ENCODE results near the gene PIGT. TPM values are rescaled to one million over a fixed set of nuclear protein-coding genes. Genes with fewer than 3 reads are reported as not detected.
A peak's percentile ranks its signal among the peaks of the same experiment; 100 is the strongest.

The PIGT gene
- total RNA-seq, 8 experiments from 2014 or later, result 29.9 to 134 (median 58.8) TPM

GRCh38 chr20:45440424-45440823 lies 24.5 kb downstream of the PIGT start:
- 7 to 100% (median 80%) methylated on average over 1 to 2 of the region's 3 CpGs; no CpG with 5 or more reads in 3 of the 10 experiments for WGBS, 10 experiments
- Histone ChIP-seq H3K4me1 (replicated peaks in 1 of 2) (no peaks in the 10 kb centered on the region), H3K27ac (no peak overlapping the region), H3K4me3 (no peak overlapping the region)
- ATAC-seq (replicated peaks in 6 of 8), result no peak
- in situ Hi-C loops (cut with MboI; ENCODE audit: low pct_unique_long_range_greater_than_20kb in 2 of 9, low sequenced_read_pairs in 9 of 9, unreplicated experiment in 9 of 9), result loop anchor here in 2 of 9 experiments (25.0 kb wide), 1 partner anchor 128 kb away; the partner anchor contains the start of genes MATN4 (in 2 of the 2) and RBPJL (in 2 of the 2)

- Histone ChIP-seq H3K4me1 (replicated peaks in 1 of 2) (no peaks in the 10 kb centered on the region), H3K4me3 (no peak overlapping the region), H3K27ac (no peak overlapping the region)
- in situ Hi-C loops (cut with MboI; ENCODE audit: low pct_unique_long_range_greater_than_20kb in 2 of 9, low sequenced_read_pairs in 9 of 9, unreplicated experiment in 9 of 9), result loop anchor here in 2 of 9 experiments (25.0 kb wide), 1 partner anchor 129 kb away; the partner anchor contains the start of genes MATN4 (in 2 of the 2) and RBPJL (in 2 of the 2)
- no peak for ATAC-seq (replicated peaks in 6 of 8)
- WGBS, 10 experiments, result 0 to 81% (median 67%) methylated on average over 1 to 4 of the region's 5 CpGs
These were observed 25.1 kb downstream of the PIGT start for GRCh38 chr20:45440891-45441685.

- H3K4me3 ChIP-seq, result no peak overlapping the region
- 33 to 100% (median 100%) methylated on average over 1 of the region's 1 CpG; no CpG with 5 or more reads in 7 of the 10 experiments for WGBS, 10 experiments
- no peak for ATAC-seq (replicated peaks in 6 of 8)
- no peaks in the 10 kb centered on the region for H3K4me1 ChIP-seq (replicated peaks in 1 of 2)
- in situ Hi-C loops (cut with MboI; ENCODE audit: low pct_unique_long_range_greater_than_20kb in 2 of 9, low sequenced_read_pairs in 9 of 9, unreplicated experiment in 9 of 9), result loop anchor here in 2 of 9 experiments (25.0 kb wide), 1 partner anchor 129 kb away; the partner anchor contains the start of genes MATN4 (in 2 of the 2) and RBPJL (in 2 of the 2)
- no peak overlapping the region for H3K27ac ChIP-seq
These were observed 25.8 kb downstream of the PIGT start for GRCh38 chr20:45441746-45442145.

- Histone ChIP-seq H3K4me3 (no peak overlapping the region), H3K4me1 (replicated peaks in 1 of 2) (no peaks in the 10 kb centered on the region), H3K27ac (no peak overlapping the region)
- ATAC-seq (replicated peaks in 6 of 8), result no peak
- in situ Hi-C loops (cut with MboI; ENCODE audit: low pct_unique_long_range_greater_than_20kb in 2 of 9, low sequenced_read_pairs in 9 of 9, unreplicated experiment in 9 of 9), result loop anchor here in 2 of 9 experiments (25.0 kb wide), 1 partner anchor 132 kb away; the partner anchor contains the start of genes MATN4 (in 2 of the 2) and RBPJL (in 2 of the 2)
These were observed 28.1 kb downstream of the PIGT start for GRCh38 chr20:45444050-45444449.

- H3K4me1 ChIP-seq (replicated peaks in 1 of 2), result no peaks in the 10 kb centered on the region
- WGBS, 10 experiments, result 26 to 88% (median 48%) methylated on average over 1 to 7 of the region's 7 CpGs; no CpG with 5 or more reads in 2 of the 10 experiments
- peak in 6 of 8 experiments; percentile 43 to 88 (median 64) for ATAC-seq (replicated peaks in 6 of 8)
- H3K4me3 ChIP-seq, result no peak overlapping the region
- no peak overlapping the region for H3K27ac ChIP-seq
- in situ Hi-C loops (cut with MboI; ENCODE audit: low pct_unique_long_range_greater_than_20kb in 2 of 9, low sequenced_read_pairs in 9 of 9, unreplicated experiment in 9 of 9), result loop anchor here in 2 of 9 experiments (25.0 kb wide), 1 partner anchor 134 kb away; the partner anchor contains the start of genes MATN4 (in 2 of the 2) and RBPJL (in 2 of the 2)
These were observed 30.0 kb downstream of the PIGT start for GRCh38 chr20:45445805-45446562.

GRCh38 chr20:45448270-45448669 lies 32.3 kb downstream of the PIGT start:
- in situ Hi-C loops (cut with MboI; ENCODE audit: low pct_unique_long_range_greater_than_20kb in 2 of 9, low sequenced_read_pairs in 9 of 9, unreplicated experiment in 9 of 9), result loop anchor here in 2 of 9 experiments (25.0 kb wide), 1 partner anchor 136 kb away; the partner anchor contains the start of genes MATN4 (in 2 of the 2) and RBPJL (in 2 of the 2)
- Histone ChIP-seq H3K4me3 (no peak overlapping the region), H3K4me1 (replicated peaks in 1 of 2) (no peaks in the 10 kb centered on the region), H3K27ac (no peak overlapping the region)
- 14 to 92% (median 59%) methylated on average over 2 to 6 of the region's 6 CpGs; no CpG with 5 or more reads in 1 of the 10 experiments for WGBS, 10 experiments
- ATAC-seq (replicated peaks in 6 of 8), result peak in 3 of 8 experiments; percentile 33 to 97 (median 55)

- in situ Hi-C loops (cut with MboI; ENCODE audit: low pct_unique_long_range_greater_than_20kb in 2 of 9, low sequenced_read_pairs in 9 of 9, unreplicated experiment in 9 of 9), result loop anchor here in 2 of 9 experiments (25.0 kb wide), 1 partner anchor 137 kb away; the partner anchor contains the start of genes MATN4 (in 2 of the 2) and RBPJL (in 2 of the 2)
- 20 to 100% (median 80%) methylated on average over 1 to 3 of the region's 3 CpGs; no CpG with 5 or more reads in 3 of the 10 experiments for WGBS, 10 experiments
- no peak for ATAC-seq (replicated peaks in 6 of 8)
- Histone ChIP-seq H3K4me1 (replicated peaks in 1 of 2) (no peaks in the 10 kb centered on the region), H3K27ac (no peak overlapping the region), H3K4me3 (no peak overlapping the region)
These were observed 33.6 kb downstream of the PIGT start for GRCh38 chr20:45449528-45449927.

- no peaks in the 10 kb centered on the region for H3K4me1 ChIP-seq (replicated peaks in 1 of 2)
- no peak overlapping the region for H3K27ac ChIP-seq
- in situ Hi-C loops (cut with MboI; ENCODE audit: low pct_unique_long_range_greater_than_20kb in 2 of 9, low sequenced_read_pairs in 9 of 9, unreplicated experiment in 9 of 9), result no loop called here
- ATAC-seq (replicated peaks in 6 of 8), result peak in 2 of 8 experiments; percentile 51 to 64
- WGBS, 10 experiments, result 50 to 89% (median 67%) methylated on average over 1 to 5 of the region's 5 CpGs; no CpG with 5 or more reads in 3 of the 10 experiments
- no peak overlapping the region for H3K4me3 ChIP-seq
These were observed 34.3 kb downstream of the PIGT start for GRCh38 chr20:45450097-45450818.

GRCh38 chr20:45452238-45452637 lies 36.3 kb downstream of the PIGT start:
- in situ Hi-C loops (cut with MboI; ENCODE audit: low pct_unique_long_range_greater_than_20kb in 2 of 9, low sequenced_read_pairs in 9 of 9, unreplicated experiment in 9 of 9), result no loop called here

GRCh38 chr20:45452772-45453691 lies 37.1 kb downstream of the PIGT start:
- no peak overlapping the region for H3K27ac ChIP-seq
- 0 to 100% (median 76%) methylated on average over 1 to 4 of the region's 4 CpGs; no CpG with 5 or more reads in 3 of the 10 experiments for WGBS, 10 experiments
- no peak for ATAC-seq (replicated peaks in 6 of 8)
- H3K4me1 ChIP-seq (replicated peaks in 1 of 2), result no peaks in the 10 kb centered on the region
- in situ Hi-C loops (cut with MboI; ENCODE audit: low pct_unique_long_range_greater_than_20kb in 2 of 9, low sequenced_read_pairs in 9 of 9, unreplicated experiment in 9 of 9), result no loop called here
- H3K4me3 ChIP-seq, result no peak overlapping the region

More at GRCh38 chr20:45452238-45452637, 36.3 kb downstream of the PIGT start:
- Histone ChIP-seq H3K27ac (no peak overlapping the region), H3K4me3 (no peak overlapping the region), H3K4me1 (replicated peaks in 1 of 2) (no peaks in the 10 kb centered on the region)
- WGBS, 10 experiments, result 36 to 87% (median 80%) methylated on average over 2 of the region's 4 CpGs; no CpG with 5 or more reads in 7 of the 10 experiments
- no peak for ATAC-seq (replicated peaks in 6 of 8)

GRCh38 chr20:45456632-45457031 lies 40.7 kb downstream of the PIGT start:
- peak in 4 of 8 experiments; percentile 18 to 78 (median 42) for ATAC-seq (replicated peaks in 6 of 8)
- in situ Hi-C loops (cut with MboI; ENCODE audit: low pct_unique_long_range_greater_than_20kb in 2 of 9, low sequenced_read_pairs in 9 of 9, unreplicated experiment in 9 of 9), result no loop called here
- H3K4me1 ChIP-seq (replicated peaks in 1 of 2), result no peaks in the 10 kb centered on the region
- H3K4me3 ChIP-seq, result no peak overlapping the region
- H3K27ac ChIP-seq, result no peak overlapping the region
- 0 to 30% (median 10%) methylated on average over 1 to 6 of the region's 6 CpGs; no CpG with 5 or more reads in 1 of the 10 experiments for WGBS, 10 experiments

All from motor neuron (in vitro differentiated cells).